GM06990 (cell line): ENCODE measurements around the gene RAB6A.

ENCODE experiments used
- DNase-seq: peaks from one replicate; pipeline ENCODE4 v3.0.0-alpha.2; 2011; ENCODE audit not compliant: insufficient read length; ENCODE audit errors: extremely low read depth
- H3K27me3 ChIP-seq: replicated peaks from 2 replicates; pipeline ENCODE4 v1.6.0; 2011; ENCODE audit warnings: low read length; ENCODE audit not compliant: control insufficient read depth, insufficient read depth
- H3K36me3 ChIP-seq: 2 replicates; pipeline ENCODE4 v1.5.1; 2011; ENCODE audit warnings: low read length; ENCODE audit not compliant: control insufficient read depth, insufficient read depth
- H3K4me3 ChIP-seq: replicated peaks from 2 replicates; pipeline ENCODE4 v1.5.1; 2011; ENCODE audit warnings: low read depth, mild to moderate bottlenecking, control low read depth, low read length
- TF ChIP-seq, protein P1 (sequence below): IDR thresholded peaks from 2 replicates; pipeline ENCODE4 v1.5.1; 2011; ENCODE audit warnings: low read length, control low read depth, mild to moderate bottlenecking, inconsistent platforms; ENCODE audit not compliant: insufficient read depth, poor library complexity, severe bottlenecking

RAB6A gene

DNA sequence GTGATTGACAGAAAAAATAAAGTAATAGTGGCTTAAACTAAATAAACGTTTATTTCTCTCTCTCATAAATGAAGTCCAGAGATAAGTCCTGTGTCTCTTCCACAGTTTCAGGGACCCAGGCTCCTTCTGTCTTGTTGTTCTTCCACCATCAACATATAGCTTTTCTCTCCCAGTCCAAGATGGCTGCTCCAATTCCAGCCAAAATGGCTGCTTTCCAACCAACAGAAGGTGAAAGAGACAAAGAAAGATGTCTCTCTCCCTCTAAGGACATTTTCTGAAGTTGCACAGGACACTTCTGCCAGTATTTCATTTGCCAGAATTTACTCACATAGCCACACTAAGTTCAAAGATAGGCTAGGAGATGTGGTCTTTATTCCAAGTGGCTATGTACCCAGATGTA, 123.9 kb downstream of the RAB6A start:
- no peak for DNase-seq
- H3K27me3 ChIP-seq = no peaks in the 10 kb centered on the region
- TF ChIP-seq, protein P1, sequence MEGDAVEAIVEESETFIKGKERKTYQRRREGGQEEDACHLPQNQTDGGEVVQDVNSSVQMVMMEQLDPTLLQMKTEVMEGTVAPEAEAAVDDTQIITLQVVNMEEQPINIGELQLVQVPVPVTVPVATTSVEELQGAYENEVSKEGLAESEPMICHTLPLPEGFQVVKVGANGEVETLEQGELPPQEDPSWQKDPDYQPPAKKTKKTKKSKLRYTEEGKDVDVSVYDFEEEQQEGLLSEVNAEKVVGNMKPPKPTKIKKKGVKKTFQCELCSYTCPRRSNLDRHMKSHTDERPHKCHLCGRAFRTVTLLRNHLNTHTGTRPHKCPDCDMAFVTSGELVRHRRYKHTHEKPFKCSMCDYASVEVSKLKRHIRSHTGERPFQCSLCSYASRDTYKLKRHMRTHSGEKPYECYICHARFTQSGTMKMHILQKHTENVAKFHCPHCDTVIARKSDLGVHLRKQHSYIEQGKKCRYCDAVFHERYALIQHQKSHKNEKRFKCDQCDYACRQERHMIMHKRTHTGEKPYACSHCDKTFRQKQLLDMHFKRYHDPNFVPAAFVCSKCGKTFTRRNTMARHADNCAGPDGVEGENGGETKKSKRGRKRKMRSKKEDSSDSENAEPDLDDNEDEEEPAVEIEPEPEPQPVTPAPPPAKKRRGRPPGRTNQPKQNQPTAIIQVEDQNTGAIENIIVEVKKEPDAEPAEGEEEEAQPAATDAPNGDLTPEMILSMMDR = no peak

DNA sequence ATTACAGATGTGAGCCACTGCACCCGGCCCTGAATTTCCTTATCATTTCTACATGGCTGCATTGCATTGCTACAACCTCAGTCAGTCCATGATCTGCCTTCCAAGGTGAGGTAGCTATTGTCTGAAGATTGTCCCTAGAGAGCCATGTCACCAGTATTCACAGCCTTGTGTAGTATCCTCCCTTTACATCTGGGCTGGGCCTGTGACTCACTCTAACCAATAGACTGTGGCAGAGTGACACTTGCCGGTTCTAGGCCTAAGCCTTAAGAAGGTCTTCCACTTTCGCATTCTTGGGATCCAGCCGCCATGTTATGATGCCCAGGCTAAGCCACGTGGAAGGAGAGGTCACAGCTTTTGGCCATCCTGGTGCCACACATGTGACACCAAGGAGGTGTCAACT, 124.6 kb downstream of the RAB6A start:
- DNase-seq = no peak
- TF ChIP-seq, protein P1 = no peak
- no peaks in the 10 kb centered on the region for H3K27me3 ChIP-seq

More for the DNA sequence above, 123.9 kb downstream of the RAB6A start:
- H3K36me3 ChIP-seq = no peaks in the 10 kb centered on the region
- H3K4me3 ChIP-seq = no peak overlapping the region

DNA sequence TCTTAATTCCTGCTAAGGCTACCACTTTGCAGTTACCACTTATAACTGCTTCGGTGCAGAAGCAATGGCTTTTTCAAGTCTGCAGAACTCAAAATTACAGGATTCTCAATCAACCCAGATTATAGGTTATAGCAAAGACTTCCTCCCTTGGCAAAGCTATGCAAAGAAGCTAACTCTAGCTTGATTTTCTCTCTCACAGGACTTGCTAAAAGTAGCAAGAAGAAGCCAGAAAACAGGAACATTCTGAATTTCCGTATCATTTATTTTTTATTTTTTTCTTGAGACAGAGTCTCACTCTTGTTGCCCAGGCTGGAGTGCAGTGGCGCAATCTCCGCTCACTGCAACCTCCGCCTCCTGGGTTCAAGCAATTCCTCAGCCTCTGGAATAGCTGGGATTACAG, 125.2 kb downstream of the RAB6A start:
- DNase-seq = no peak
- Histone ChIP-seq H3K36me3 (no peaks in the 10 kb centered on the region), H3K4me3 (no peak overlapping the region), H3K27me3 (no peaks in the 10 kb centered on the region)
- TF ChIP-seq, protein P1 = no peak

More for the DNA sequence above, 124.6 kb downstream of the RAB6A start:
- H3K36me3 ChIP-seq = no peaks in the 10 kb centered on the region
- H3K4me3 ChIP-seq = no peak overlapping the region

DNA sequence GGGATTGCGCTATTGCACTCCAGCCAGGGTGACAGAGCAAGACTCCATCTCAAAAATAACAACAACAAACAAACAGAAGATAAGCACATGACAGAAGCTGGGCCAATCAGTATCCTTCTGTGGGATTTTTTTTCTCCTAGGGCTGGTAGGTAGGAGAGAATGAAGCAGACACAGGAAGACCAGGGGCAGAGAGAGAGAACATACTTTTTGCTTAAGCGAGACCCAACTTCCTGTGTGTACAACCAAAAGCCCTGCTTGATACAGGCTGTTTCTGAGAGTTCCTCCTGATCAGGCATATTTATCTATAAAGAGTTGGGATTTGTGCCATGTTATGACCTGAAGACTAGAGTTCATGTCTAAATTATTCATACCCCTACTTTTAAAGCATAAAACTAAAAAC, 126.9 kb downstream of the RAB6A start:
- H3K4me3 ChIP-seq = no peak overlapping the region
- DNase-seq = no peak

DNA sequence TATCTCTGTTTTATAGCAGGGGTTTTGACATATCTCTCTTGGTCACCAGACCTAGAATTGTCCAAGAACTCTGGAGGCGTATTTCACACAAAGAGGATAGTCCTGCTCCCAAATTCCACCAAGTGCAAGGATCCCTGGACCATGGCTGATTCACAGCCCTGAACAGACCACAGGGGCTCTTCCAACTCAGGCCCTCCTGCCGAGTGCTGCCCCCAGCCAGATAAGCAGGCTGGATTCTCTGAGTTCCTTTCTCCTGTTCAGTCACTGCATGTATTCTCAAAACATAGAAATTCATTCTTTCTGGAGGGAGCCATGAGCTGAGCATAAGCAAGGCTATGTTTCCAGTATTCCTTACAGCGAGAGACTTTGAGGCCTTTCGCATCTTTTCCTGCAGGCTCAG, 127.9 kb downstream of the RAB6A start:
- no peak overlapping the region for H3K4me3 ChIP-seq
- no peak for DNase-seq
- no peaks in the 10 kb centered on the region for H3K27me3 ChIP-seq
- TF ChIP-seq, protein P1 = no peak
- no peaks in the 10 kb centered on the region for H3K36me3 ChIP-seq

More for the DNA sequence above, 126.9 kb downstream of the RAB6A start:
- no peaks in the 10 kb centered on the region for H3K27me3 ChIP-seq
- TF ChIP-seq, protein P1 = no peak
- no peaks in the 10 kb centered on the region for H3K36me3 ChIP-seq

DNA sequence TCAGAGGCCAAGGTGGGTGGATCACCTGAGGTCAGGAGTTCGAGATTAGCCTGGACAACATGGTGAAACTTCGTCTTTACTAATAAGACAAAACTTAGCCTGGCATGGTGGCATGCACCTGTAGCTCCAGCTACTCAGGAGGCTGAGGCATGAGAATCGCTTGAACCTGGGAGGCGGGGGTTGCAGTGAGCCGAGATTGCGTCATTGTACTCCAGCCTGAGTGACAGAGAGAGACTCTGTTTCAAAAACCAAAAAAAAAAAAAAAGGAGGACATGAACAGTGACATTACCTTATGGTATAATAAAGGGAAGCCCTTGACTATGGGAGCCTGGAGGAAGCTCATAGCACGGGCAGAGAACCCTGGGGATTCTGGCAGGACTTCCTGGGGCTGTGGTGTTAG, 131.0 kb downstream of the RAB6A start:
- no peak for DNase-seq
- TF ChIP-seq, protein P1 = no peak
- H3K4me3 ChIP-seq = no peak overlapping the region
- no peaks in the 10 kb centered on the region for H3K36me3 ChIP-seq
- H3K27me3 ChIP-seq = no peaks in the 10 kb centered on the region
